ENCODE measurements around the gene ZFP1.
"Not testable (repeated sequence)": the region's sequence is repeated elsewhere in the genome, so short reads cannot be mapped to it uniquely, and the experiment has no call there.

Gene ZFP1

DNA sequence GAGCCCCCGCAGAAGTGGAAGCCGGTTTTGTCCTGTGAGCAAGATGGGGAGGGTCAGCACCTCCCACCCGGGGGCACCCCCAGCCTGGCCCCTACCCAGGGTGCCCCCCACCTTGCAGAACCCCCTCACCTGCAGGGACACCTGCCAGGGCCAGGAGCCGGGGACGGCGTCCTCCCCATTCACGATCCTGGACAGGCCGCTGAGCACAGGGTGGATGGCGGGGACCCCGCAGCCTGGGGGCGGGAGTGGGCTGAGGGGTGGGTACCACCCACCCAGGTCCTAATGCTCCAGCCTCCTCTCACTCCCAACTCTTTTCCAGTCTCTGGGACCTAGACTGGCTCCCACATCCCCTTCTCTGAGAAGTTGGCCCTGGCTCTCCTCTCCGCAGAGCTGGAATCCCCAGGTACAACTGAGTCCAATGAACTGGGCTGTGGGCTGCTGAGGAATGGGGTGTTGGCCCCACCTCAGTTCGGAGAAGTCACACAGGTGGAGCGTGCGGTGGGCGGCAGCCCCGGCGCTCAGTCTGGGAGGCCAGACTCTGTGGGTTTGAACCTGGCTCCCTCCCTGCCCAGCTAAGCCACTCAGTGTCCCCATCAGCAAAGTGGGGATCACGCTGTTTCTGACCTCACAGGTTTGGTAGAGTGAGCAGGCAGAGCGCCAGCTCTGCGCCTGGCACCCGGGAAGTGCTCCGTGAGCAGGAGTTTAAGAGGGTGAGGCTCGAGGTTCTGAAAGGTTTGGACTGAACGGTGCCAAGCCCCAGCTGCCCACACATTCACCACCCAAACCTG is 57.8 kb downstream of the ZFP1 start:
- not testable (repeated sequence) for DNase-seq

DNA sequence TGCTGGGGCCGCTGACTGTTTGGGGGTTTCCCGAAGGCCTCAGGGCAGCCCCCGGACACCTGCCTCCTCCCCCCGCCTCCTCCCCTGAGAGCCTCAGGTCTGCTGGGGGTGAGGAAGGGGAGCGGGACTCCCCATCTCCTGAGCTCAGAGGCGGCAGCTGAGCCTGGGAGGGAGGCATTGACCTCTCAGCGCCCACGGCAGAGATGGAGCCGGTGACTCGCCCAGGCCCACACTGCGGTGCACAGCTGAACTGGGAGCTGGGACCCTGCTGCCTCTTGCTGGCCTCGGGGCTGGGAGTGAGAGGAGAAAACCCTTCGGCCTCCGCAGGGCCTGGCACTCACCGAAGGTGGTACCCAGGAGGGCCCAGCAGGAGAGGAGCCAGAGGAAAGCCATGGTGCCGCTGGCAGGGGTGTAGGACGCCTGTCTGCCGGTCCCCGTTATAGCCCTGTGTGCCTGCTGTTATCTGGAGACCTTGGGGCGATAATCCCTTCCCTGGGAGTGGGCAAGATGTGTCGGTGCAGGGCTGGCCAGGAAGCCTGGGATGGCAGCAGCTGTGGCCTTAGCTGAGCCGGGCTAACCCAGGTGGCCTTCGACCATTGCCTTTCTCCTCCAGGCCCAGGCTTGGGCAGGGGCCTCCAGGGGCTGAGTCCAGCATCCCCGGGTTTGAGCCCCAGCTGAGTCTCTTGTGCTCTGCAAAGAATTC is 58.6 kb downstream of the ZFP1 start, which contains the start of gene CTRB2:
Gene CTRB2, minus strand, starts transcription at position 413 of the 703 bp plus-strand sequence. Its CDS starts 20 bp downstream, at position 393.
- no peak for DNase-seq

GRCh38 chr16:75207831-75208230 is 59.5 kb downstream of the ZFP1 start:
- no peak for DNase-seq

DNA sequence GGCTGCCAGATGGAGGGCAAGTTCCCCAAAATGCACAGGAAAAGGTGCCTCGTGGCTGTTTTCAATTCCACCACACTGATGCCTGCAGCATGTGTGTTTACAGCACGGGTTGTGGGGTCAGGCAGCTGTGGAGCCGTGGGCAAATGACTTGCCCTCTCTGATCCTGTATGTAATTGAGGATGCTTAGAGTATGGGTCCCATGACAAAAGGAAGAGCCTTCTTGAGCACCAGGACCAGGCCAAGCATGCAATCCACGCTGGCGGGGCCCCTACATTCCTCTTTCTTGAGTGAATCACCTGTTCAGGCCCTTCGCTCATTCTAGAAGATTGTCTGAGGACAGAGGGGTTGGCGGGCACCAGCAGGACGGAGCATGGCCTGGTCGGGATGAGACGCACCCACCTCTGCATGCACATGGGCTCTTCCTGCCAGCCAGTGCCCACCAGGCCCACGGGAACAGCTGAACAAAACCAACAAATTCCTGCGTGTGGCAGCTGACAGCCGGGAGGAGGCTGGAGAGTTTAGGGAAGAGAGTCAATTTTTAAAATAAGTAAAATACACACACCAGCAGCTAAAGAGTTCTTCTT is 60.0 kb downstream of the ZFP1 start:
- DNase-seq = no peak

- DNase-seq = no peak
Observed at GRCh38 chr16:75208861-75209505, 60.7 kb downstream of the ZFP1 start.

DNA sequence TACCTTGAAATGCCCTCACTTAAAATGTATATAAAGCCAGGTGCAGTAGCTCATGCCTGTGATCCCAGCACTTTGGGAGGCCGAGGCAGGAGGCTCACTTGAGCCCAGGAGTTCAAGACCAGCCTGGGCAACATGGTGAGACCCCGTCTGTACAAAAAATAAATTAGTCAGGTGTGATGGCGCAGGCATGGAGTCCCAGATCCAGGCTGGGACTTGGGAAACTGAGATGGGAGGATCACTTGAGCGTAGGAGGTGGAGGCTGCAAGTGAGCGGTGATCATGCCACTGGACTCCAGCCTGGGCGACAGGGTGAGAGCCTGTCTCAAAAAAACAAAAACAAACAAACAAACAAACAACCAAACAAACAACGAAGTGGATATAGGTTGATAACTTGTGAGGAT is 61.2 kb downstream of the ZFP1 start:
- not testable (repeated sequence) for DNase-seq

GRCh38 chr16:75209944-75210343 is 61.6 kb downstream of the ZFP1 start:
- no peak for DNase-seq

DNA sequence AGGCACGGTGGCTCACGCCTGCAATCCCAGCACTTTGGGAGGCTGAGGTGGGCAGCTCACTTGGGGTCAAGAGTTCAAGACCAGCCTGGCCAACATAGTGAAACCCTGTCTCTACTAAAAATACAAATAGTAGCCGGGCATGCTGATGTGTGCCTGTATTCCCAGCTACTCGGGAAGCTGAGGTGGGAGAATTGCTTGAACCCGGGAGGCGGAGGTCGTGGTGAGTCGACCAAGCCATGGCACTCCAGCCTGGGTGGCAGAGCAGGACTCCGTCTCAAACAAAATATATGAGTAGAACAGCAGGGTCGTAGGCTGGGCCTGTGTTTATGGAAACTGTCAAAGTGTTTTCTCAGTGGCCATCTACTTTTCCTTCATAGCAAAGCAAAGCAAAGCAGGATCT is 63.0 kb downstream of the ZFP1 start:
- DNase-seq = not testable (repeated sequence)

DNA sequence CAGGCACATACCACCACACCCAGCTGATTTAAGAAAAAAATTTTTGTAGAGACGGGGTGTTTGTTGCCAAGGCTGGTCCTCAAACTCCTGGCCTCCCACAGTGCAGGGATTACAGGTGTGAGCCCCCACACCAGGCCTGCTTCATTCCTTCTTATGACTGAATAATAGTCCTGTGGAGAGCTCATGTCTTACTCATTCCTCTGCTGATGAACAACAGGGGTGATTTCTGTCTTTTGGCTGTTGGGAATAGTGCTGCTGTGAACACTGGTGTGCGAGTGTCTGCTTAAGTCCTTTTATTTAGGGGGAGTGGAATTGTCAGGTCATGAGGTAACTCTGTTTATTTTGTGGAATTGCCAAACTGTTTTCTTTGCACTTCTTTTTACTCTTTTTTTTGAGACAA is 67.8 kb downstream of the ZFP1 start:
- DNase-seq = no peak

DNA sequence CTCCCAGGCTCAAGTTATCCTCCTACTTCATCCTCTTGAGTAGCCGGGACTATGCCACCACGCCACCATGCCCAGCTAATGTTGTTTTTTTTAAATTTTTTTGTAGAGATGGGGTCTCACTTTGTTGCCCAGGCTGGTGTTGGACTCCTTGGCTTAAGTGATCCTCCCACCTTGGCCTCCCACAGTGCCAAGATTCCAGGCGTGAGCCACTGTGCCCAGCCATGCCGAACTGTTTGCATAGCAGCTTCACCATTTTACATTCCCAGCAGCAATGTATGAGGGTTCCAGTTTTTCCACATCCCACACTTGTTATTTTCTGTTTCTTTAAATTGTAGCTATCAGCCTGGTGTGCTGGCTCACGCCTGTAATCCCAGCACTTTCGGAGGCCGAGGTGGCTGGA is 68.3 kb downstream of the ZFP1 start:
- no peak for DNase-seq

DNA sequence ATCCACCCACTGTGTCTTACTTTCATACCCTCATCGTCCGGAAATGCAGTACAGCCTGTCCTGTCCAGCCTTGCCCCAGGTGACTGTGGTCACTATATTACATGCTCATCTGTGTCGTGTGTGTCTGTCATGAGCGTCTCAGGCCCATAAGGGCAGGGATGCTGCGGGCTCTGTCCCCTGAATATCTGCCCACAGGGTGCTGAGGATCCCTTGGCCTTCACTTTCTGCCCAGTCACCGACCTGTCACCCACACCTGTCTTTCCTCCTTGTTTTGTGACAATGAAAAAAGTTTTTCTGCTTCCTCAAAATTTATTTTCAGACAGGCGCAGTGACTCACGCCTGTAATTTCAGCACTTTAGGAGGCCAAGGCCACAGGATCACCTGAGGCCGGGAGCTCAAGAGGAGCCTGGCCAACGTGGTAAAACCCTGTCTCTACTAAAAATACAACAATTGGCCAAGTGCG is 69.1 kb downstream of the ZFP1 start:
- DNase-seq = no peak

- DNase-seq = no peak
Observed at GRCh38 chr16:75218256-75219076, 70.1 kb downstream of the ZFP1 start, which contains the start of gene CTRB1. CTRB1 (plus strand) TSS chr16:75218988; CDS start chr16:75219008, 20 bp downstream.

- no peak for DNase-seq
Observed at GRCh38 chr16:75219088-75219487, 70.8 kb downstream of the ZFP1 start.

DNA sequence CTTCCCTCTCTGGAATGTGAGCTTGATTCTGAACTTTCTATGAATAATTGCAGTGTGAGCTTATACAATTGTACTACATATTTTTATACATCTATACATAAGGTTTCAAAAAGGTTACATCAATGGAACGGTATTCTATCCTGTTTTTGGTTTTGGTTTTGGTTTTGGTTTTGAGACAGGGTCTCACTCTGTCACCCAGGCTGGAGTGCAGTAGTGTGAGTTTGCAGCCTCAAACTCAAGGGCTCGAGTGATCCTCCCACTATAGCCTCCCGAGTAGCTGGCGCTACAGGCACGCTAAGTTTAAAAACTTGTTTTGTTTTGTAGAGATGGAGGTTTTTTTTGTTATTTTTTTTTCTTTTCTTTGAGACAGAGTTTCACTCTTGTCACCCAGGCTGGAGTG is 71.5 kb downstream of the ZFP1 start:
- no peak for DNase-seq
